Measurements from ENCODE around the gene MRPL10.
A peak's percentile ranks its signal among the peaks of the same experiment; 100 is the strongest.

Gene MRPL10
- total RNA-seq, result 43.0 to 66.0 (median 60.9) reads per million in 4 donors

DNA sequence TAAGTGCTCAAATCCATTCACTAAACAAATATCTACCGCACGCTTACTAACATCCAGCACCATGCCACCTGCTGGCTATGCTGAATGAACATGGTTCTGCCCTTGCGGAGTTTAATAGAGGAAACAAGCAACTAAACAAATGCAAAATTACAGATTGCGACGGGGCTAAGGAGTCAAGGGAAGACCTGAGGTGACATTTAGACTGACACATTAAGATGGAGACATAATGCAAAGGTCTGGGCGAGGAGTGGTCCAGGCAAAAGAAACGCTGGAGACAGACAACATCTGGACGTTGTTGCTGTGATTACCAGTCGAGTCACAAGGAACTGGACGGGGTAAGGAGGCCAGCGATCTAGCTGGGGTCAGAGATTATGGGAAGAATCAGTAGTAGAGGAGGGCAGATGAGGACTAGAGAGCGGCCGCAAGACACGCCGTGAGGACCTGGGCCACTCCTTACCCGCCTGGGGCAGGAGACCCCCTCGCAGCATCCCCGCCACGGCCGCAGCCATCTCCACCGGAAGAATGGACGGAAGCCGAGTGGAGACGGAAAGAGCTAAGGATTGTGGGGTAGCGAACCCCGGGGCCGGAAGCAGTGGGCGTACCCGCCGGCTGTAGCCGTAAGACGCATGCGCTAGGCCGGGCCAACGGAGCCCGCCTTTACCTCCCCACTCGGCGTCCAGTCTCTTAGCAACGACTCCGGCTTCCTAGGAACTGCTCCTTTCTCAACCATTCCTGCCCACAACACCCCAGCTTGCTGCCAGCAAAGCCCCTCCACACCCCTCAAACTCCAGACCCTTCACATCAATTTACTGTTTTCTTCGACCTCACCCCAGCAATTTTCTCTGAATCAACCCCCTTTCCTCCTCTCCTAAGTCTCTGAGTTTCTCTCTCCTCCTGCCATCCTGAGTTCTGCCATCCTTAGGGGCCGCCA lies at the start of gene MRPL10, which contains the start of gene LRRC46:
MRPL10 (minus strand) TSS at position 539 of the 931 bp plus-strand sequence; CDS start at position 509, 30 bp downstream.
LRRC46 (plus strand) TSS at position 668 of the 931 bp plus-strand sequence. CDS start 320 bp downstream, outside the sequence.
- peak; percentile 79 to 92 (median 88) for DNase-seq

- no peak for DNase-seq
Measured at GRCh38 chr17:47879776-47880454, 48.6 kb upstream of the MRPL10 start.

DNA sequence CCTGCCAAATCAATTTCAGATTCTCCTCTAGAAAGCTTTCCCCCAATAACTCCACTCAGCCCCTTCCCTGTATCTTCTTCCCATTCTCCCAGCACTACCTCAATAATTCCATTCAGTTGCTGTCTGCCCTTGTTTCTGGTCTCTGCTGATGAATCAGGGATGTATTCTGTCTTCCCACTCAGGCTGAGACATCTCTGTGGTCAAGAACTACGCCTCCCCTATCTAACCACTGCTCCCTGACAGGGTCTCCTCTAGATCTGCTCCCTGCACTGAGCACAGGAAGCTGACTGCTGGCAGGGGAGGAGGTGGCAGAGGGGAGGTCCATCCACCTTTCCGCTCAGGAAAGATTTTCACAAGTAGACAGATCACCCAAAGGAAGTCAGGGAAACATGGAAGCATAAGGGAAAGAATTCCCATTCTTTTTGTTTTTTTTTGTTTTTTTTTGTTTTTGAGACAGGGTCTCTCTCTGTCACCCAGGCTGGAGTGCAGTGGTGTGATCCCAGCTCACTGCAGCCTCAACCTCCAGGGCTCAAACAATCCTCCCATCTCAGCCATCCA lies 47.8 kb upstream of the MRPL10 start:
- no peak for DNase-seq

DNA sequence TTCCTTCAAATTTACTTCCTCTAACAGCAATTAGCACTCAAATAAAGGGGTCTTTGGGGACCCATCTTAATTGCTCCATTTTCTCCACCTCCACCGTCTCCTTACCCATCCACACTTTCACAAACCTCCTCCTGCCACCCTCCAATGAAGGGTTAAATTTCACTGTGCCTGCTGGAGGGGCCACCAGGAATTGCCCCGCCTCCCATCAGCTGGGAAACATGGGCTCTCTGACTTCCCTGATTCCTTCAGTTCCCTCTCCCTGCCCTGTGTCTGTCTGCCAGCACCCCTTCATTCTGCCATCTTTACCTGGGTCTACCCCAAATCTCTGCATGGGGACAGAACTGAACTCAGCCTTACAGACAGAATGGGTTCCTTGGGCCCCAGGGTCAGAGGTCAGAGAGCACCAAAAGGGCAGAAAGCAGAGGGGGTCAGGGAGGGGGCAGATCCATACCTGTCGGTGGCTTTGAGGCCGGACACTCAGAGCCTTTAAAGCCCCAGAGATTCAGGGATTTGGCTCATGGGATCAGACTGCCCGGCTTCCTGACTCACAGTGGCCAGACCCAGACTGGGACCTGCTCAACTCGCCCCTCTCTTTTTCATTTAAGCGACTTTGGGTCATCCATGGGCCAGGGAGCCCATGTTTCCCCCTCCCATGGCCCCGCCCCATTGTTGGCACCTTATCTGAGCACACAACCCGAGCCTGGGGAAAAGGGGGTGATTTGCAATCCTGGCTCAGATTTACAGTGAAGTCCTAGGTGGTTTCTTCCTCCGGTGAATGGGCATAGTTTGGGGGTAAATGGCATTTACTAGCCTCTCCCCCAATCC lies 47.1 kb upstream of the MRPL10 start:
- DNase-seq, result no peak

DNA sequence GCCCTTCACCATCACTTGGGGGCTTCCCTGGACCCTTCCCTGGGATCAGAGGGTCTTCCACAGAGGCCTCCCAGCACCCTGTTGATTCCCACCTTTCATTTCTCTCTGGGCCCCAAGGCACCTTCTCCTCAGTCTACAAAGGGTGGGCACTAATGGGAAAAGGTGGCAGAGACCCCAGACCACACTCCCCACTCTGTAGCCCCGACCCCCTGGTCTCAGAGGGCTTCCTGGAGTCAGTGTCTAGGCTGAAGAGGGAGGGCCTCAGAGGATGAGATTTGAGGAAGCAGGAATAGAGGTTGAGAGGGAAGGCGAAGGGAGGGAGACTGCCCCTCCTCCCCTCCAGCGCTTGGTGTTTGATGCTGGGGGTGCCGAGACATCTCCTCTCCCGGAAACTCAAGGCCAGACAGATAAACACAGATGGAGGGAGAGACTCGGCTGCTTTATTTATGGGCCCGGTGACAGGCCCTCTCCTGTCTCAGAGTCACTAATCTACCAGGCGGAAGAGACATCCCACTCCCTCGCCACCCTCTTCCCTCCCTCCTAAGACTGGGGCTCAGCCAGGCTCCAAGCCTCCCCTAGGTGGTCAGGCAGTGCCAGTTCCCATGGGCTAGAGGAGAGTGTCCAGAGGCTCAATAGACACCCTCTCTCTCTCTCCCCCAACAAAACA lies 46.2 kb upstream of the MRPL10 start:
- no peak for DNase-seq

DNA sequence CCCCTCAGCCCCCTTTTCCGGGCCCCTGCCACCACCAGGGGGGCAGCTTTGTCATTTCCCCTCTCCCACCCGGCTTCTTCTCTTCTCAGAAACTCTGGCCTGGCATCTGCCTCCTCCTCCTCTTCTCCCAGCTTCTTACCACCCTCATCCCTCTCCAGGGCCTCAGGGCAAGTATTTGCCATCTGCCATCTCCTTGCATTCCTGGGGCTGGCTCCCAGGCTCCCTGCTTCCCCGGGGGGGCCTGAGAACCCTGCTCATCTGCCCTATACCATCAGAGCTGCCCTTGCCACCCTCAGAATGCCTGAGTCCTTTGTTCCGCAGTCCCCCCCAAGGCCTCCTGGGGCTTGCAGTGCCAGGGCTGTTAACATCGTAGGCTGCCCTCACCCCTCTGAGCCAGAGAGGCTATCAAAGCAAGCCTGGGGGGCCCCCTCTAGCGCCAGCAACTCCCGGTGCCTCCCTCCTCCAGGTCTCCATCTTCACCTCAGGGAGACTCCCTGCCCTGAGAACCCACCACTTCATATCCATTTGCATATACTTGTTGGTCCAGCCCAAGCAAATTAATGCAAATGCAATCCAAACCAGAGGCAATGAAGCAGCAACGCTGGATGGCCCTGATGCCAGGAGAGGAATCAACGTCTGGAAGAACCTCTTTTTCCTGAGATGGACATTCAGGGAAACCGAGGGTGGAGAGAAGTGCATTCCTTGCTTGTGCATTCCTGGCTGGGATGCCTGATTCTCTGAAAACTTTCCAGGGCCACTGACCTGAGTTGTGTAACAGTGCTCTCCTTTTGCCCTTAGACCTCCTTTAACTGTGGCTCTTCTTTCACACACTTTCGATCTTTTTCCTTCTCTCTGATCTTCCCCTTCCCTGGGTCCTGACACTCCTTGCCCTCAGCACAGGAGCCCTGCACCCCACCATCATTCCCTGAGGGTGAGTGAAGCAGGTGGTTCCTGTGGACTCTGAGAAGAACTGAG lies 44.0 kb upstream of the MRPL10 start:
- no peak for DNase-seq

- DNase-seq, result no peak
Measured at GRCh38 chr17:47873200-47874090, 42.1 kb upstream of the MRPL10 start.

DNA sequence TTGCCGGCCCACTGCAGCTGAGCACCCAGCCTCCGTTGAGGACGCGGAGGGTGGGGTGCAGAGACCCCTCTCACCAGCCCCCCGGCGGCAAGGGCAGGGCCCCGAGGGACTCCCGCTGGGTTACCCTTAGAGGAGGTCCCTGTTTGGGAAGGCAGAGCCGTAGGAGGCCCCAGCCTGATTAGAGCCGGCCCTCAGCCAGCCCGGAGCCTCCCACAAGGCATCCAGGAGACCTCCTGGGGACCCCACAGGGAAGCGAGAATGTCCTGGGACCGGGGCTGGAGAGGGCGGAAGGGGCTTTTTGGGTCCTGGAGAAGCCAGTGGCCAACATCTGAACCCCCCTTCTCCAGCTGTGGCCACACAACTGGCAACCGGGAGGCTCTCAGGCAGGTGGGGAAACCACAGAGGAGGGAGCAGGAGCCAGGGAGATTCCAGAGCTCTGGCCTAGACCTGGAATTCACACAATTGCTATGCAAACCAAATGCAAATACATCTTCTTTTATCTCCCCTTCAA lies 41.4 kb upstream of the MRPL10 start:
- DNase-seq, result no peak

DNA sequence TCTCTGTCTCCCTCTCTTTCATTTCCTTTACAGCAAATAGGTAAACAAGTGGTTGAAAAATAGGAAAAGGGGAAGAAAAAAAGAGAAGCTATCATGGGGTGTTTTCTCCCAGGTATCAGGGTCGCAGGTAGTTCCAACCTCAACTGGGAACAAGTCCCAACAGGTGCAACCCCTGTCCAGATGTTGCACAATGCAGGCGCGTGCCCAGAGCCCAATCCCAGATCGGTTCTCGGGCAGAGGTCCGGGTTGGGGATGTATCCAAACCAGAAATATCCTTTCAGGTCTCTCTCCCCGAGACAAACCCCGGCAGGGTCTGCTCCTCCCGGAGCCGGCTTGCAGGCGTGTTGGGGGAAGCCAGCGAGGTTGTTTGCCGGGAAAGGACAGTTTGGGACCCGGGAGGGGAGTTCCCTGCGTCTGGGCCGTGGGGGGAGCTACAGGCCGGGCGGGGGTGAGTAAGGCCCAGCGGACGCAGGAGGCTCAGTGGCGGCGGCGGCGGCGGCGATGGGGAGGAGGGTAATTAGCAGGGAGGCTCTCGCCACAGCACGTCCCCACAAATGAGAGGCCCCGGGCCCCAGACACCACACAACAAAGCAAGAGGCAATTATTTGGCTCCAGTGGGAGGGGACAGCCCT lies 40.8 kb upstream of the MRPL10 start:
- no peak for DNase-seq

DNA sequence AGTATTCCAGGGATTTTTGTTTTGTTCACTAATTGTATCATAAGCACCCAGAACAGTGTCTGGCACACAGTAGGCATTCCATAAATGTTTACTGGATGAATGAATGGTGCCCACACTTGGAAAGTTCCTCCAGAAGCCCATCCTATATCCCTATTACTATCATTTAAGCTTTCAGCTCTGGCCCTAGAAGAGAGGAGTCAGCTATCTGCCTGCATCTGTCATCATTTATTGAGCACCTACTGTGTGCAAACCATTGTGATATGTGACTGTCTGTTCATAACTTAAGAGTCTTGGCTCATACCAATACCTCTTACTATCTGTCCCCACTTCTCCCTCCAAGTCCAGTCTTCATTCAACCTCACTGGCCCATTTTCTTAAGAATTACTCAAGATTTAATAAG lies 39.7 kb upstream of the MRPL10 start:
- DNase-seq, result no peak

GRCh38 chr17:47870056-47870455 lies 38.7 kb upstream of the MRPL10 start:
- DNase-seq, result no peak

DNA sequence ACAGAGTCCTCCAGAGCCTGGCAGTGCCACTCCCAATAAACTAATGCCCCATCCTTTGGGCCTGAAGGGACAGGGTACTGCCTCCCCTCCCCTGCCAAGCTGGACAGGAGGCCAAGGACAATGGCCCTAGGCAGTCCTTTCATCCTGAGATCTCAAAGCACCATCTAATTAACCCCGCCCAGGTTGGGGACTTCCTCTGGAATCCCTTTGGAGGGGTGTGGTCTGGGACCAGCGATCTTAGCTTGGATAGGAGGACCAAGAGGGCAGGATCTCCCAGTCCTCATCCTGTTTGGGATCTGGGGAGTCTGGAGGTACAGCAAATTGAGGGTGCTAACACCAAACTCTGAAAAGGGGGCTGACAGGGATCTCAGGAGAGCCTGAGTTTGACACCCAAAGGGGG lies 37.8 kb upstream of the MRPL10 start:
- no peak for DNase-seq

DNA sequence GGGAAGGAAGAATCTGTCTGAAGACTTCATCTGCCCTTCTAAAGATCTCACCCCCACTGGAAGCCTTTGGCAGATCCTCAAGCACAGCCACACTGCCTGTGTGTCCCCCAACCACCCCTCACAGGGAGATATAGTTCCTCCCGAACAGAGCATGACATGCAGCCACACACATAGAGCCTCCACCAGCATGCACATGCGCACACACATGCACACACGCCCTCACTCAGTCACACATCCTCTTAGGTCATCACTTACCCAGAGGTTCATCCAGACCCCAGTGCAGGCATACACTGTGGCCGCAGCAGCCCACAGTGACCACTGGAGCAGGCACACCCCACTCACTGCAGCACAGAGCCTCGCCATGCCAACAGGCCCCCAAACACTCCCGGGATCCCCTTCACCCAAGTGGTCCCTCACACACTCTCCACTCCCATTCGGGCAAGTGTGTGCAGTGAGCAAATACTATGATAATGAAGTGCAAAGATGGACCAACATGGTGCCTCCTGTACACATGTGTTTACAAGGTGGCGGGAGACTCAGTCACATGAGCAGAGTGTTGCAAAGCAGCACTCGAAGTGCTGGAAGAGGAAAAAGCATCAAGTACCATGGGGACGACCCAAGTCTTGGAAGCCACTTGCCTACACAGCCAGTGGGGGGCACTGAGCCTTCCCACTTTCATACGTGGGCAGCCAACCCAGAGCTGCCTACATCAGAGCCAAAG lies 36.6 kb upstream of the MRPL10 start:
- DNase-seq, result no peak

GRCh38 chr17:47866941-47867340 lies 35.6 kb upstream of the MRPL10 start:
- no peak for DNase-seq

DNA sequence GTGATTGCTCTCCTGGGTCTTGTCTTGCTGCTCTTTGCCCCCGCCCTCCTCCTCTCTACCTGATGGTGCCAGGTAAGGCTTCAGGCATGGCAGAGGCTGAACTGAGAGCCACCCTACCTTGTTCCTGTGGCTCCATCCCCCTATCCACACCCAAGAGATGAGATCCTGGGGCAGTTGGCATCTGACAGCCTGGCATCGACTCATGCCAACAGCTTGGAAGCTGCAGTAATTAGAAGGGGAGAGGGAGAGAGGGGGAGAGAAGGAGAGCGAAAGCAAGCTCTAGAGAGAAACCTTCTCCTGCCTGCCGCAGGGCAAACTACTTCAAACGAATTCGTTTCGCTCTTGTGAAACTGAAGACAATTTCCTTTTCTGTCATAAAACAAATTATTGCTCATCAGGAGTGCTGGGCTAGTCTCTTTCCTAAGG lies 33.5 kb upstream of the MRPL10 start:
- peak in 1 of 5 donors; percentile 59 for DNase-seq

DNA sequence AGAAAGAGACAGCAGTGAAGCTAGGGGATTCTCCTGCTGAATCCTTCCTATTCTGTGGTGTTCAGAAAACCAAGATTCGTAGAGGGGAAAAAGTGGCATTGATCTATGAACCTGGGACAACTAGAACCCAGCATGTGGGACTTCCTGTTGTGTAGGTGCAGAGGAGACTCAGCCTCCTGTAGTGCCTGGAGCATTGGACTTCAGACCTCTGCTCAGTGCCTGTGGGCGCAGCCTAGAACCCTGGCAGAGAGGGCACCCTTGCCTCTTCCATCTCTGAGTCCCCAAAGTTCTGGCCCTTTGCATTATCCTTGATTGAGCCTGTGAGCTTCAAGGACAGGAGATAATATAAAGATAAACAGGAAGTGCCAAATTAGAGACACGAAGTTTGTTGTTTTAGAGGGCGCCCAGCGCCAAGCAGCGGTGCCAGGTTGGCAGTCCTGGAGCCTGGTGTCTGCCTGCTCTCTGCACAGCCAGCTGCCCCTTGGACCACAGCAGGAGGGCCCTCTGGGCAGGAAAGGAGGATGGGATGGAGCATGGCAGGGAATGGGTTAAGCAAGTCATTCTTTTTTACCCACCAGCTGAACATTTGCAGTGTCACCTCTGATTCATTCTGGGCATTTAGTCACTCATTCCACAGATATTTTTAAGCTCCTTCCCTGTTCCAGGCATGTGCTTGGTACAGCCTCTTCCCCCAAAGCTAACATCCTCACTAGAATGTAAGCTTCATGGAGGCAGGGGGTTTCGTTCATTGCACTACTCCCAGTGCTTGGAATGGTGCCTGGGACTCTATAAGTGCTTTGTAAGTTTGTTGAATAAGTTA lies 31.5 kb upstream of the MRPL10 start:
- no peak for DNase-seq

DNA sequence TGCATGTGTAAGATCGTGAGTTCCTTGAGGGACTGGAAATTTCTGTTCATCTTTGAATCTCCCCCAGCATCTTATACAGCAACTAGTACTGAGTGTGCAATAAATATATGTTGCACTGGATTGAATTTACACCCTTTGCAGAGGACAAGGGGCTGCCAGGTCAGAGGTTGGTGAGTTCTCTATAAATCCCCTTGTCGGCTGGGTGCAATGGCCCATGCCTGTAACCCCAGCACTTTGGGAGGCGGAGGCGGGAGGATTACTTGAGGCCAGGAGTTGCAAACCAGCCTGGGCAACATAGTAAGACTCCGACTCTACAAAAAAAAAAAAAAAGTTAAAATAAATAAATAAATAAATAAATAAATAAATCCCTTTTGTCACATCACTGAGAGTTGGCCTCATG lies 29.0 kb upstream of the MRPL10 start:
- no peak for DNase-seq

Data from T-helper 1 cell (primary cell).